GM12872 (cell line): ENCODE results near the gene STX11.

ENCODE experiments used
- CTCF ChIP-seq: IDR thresholded peaks from 3 replicates; pipeline ENCODE4 v1.5.1; 2011; ENCODE audit warnings: low read depth, mild to moderate bottlenecking, low read length, moderate library complexity; ENCODE audit not compliant: insufficient read depth

STX11 gene

GRCh38 chr6:144149894-144150709, at the start of gene STX11:
Gene STX11, plus strand, starts transcription at chr6:144150517. Its CDS starts 36,111 bp downstream, at chr6:144186628.
- no peak for TF ChIP-seq CTCF

DNA sequence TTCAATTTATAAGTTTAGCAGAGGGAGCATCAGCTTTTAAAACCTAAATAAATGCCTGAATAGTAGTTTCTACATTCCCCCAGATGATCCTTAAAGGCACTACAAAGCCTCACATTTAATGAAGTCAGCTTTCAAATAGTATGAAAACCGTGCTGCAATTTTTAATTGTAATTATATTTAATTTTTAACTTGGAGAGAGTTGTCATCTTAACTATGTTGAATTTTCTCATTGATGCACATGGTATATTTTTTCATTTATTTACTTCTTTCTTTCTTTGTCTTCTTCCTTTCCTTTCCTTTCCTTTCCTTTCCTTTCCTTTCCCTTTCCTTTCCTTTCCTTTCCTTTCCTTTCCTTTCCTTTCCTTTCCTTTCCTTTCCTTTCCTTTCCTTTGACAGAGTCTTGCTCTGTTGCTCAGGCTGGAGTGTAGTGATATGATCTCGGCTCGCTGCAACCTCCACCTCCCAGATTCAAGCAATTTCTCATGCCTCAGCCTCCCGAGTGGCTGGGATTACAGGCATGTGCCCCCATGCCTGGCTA, 47.2 kb upstream of the STX11 start:
- TF ChIP-seq CTCF, result no peak

DNA sequence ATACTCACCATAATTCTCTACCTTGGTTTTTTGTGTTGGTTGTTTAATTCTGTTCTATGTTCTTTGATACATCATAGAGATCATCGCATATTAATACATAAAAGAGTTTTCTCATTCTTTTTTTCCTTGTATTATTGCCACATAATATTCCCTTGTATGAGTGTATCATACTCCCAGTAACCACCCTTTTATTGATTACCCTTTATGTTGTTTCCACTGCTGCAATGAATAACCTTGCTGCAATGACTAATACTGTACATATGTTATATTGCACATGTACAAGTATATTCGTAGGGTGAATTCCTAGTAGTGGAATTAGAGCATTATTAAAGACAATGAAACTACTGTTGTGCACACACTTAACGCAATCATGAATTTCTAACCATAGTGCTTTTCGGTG, 45.8 kb upstream of the STX11 start:
- no peak for TF ChIP-seq CTCF

DNA sequence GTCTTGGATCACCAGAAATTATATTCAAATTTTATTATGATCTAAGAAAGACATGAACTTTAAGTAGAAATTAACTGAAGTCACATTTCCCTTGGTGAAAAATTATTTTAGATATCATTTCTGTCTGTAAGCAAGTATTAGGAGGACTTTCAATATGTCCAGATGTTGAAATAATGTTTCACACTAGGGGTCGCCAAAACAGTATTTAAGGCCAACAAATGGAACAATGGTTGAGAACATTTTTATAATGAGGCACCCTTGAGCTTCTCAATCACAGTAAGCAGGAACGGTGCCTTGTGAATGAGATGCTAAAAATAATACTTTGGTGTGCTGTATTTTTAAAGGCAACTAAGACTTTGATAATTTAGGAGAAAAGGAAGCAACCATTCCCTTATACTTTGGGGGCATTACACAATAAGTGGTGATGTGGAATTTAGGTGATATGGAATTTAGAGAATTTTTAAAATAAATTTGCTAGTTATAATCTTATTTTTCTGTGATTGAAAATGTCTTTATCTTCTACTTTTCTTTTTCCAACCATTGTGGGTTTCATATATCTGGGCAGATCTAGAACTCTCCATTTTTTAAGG, 45.3 kb upstream of the STX11 start:
- TF ChIP-seq CTCF, result peak; percentile 48; the same call in 2 of the 3 replicates

DNA sequence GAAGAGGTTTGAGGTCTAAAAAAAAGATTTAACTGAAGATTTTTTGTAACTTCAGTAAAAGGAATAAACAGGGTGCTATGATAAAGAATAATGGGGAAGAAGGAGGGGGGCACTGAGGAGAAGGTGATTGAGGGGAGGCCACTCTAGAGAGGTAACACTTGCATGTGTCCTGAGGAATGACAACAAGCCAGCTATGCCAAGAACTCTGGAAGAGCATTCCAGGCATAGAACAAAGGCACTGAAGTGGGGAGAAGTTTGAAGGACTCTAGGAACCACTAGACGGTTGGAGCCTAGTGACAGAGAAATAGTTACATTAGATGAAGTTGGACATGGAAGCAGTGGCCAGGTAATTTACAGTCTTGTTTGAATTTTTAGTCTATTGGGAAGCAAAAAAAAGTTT, 44.1 kb upstream of the STX11 start:
- no peak for TF ChIP-seq CTCF

- no peak for TF ChIP-seq CTCF
Observed at GRCh38 chr6:144110210-144110609, 40.1 kb upstream of the STX11 start.

DNA sequence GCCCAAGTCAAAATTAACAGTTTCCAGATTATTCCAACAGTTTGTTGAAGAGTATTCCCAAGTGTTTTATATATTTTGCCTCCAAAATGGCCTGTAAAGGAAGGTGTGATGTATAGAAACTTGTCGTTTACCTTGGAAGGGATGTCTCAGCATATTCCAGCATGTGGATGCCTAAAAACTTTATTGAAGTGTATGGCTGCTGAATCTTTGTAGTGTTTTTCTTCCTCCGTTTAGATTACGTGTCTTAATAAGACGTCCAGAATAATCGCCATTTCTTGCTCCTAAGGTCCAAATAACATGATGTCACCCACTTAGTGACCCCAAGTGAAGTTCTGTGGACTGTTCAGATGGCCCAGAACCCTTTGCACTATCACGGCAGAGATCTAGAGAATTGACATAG, 37.0 kb upstream of the STX11 start:
- TF ChIP-seq CTCF, result no peak
